ENCODE measurements around the gene PIP4K2C. TPM values are rescaled to one million over a fixed set of nuclear protein-coding genes. Genes with fewer than 3 reads are reported as not detected.

Gene PIP4K2C
- total RNA-seq, 1 donor, result 33.2 TPM

DNA sequence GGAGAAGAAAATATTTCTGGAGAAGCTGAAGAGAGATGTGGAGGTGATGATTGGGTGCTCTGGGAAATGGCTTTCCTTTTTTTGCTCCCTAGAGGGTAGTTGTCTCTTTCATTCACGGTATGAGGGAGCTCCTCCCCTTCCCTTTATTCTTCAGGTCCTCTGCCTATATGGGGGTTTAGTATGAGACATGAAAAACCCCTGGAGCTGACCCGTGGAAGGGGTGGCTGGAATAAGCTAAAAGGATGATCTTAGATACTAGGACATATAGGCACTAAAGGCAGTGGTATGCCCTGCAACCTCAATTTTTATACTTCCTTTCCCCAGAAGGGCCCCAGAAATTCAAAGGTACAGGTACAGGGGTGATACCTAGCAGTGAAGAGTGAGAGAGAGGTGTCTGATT, 9.4 kb downstream of the PIP4K2C start:
- H3K4me3 ChIP-seq (ENCODE audit: low read depth, low read length), result no peak overlapping the region
- TF ChIP-seq, protein P1, sequence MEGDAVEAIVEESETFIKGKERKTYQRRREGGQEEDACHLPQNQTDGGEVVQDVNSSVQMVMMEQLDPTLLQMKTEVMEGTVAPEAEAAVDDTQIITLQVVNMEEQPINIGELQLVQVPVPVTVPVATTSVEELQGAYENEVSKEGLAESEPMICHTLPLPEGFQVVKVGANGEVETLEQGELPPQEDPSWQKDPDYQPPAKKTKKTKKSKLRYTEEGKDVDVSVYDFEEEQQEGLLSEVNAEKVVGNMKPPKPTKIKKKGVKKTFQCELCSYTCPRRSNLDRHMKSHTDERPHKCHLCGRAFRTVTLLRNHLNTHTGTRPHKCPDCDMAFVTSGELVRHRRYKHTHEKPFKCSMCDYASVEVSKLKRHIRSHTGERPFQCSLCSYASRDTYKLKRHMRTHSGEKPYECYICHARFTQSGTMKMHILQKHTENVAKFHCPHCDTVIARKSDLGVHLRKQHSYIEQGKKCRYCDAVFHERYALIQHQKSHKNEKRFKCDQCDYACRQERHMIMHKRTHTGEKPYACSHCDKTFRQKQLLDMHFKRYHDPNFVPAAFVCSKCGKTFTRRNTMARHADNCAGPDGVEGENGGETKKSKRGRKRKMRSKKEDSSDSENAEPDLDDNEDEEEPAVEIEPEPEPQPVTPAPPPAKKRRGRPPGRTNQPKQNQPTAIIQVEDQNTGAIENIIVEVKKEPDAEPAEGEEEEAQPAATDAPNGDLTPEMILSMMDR (IDR thresholded peaks at IDR 0.05; ENCODE audit: insufficient read depth, low read depth, low read length), result no peak
- DNase-seq (ENCODE audit: low read depth), result no peak

DNA sequence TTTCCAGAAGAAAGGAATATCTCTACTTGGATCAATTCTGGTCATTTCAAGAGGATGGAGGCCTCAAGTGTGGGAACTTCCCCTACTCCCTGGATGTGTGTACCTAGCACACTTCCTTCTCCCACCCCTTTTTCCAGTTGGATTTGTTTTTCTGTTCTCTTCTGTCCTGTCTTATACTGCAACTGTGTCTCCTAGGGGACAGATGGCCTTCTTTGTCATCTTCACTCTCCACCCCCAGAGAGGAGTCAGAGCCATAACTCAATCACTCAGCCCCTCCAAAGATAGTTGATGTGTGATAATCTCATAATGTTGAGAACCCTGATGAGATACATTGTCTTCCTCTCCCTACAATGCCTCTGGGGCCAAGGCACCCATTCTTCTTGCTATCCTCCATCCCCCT, 11.6 kb downstream of the PIP4K2C start:
- TF ChIP-seq, protein P1 (IDR thresholded peaks at IDR 0.05; ENCODE audit: insufficient read depth, low read depth, low read length), result no peak
- H3K4me3 ChIP-seq (ENCODE audit: low read depth, low read length), result no peak overlapping the region
- no peak for DNase-seq (ENCODE audit: low read depth)

GRCh38 chr12:57603324-57603723, 12.3 kb downstream of the PIP4K2C start:
- no peak for DNase-seq (ENCODE audit: low read depth)
- TF ChIP-seq, protein P1 (IDR thresholded peaks at IDR 0.05; ENCODE audit: insufficient read depth, low read depth, low read length), result no peak
- H3K4me3 ChIP-seq (ENCODE audit: low read depth, low read length), result no peak overlapping the region

DNA sequence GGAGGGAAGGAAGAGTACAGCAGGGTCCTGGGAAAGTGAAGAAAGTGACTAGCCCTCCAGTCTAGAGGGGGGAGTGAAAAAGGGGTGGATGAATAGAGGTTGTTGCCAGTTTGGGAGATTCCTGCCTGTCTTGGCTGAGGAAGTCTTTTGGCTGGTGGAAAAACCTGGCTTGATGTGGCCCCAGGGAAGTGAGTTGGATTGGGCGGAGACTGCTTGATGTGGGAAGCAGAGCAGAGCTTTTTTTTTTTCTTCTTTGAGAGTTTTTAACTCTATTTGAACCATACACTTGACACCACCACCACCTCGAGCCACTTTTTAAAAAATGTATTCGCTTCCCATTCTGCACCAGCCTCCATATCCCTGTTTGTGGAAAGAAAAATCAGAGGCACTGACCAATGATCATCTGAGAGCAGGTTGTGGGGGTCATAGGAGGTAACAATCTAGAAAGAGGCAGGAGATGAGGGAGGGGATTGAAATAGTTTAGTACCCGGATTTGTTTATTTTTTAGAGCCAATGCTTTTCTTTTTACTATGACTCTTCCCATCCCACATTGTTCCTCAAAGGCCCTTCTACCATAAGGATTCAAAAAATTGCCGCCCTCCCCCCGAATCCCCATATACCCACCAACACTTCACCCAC, 12.9 kb downstream of the PIP4K2C start:
- DNase-seq (ENCODE audit: low read depth), result peak; percentile 57
- TF ChIP-seq, protein P1 (IDR thresholded peaks at IDR 0.05; ENCODE audit: insufficient read depth, low read depth, low read length), result no peak

GRCh38 chr12:57604454-57604991, 13.5 kb downstream of the PIP4K2C start, which contains the start of gene DTX3:
TSS of gene DTX3 (plus strand) at chr12:57604824. CDS start at chr12:57606518, 1,694 bp downstream.
- DNase-seq (ENCODE audit: low read depth), result peak; percentile 53
- TF ChIP-seq, protein P1 (IDR thresholded peaks at IDR 0.05; ENCODE audit: insufficient read depth, low read depth, low read length), result no peak

More for the DNA sequence above, 12.9 kb downstream of the PIP4K2C start:
- H3K4me3 ChIP-seq (ENCODE audit: low read depth, low read length), result peak overlapping the region; percentile 82

GRCh38 chr12:57604992-57605810, 14.2 kb downstream of the PIP4K2C start:
- H3K4me3 ChIP-seq (ENCODE audit: low read depth, low read length), result peak overlapping the region; percentile 82
- TF ChIP-seq, protein P1 (IDR thresholded peaks at IDR 0.05; ENCODE audit: insufficient read depth, low read depth, low read length), result no peak
- no peak for DNase-seq (ENCODE audit: low read depth)

More at GRCh38 chr12:57604454-57604991, 13.5 kb downstream of the PIP4K2C start, which contains the start of gene DTX3:
- peak within 1 kb of the TSS; percentile 82 for H3K4me3 ChIP-seq (ENCODE audit: low read depth, low read length)
